ENCODE data around the gene UROC1. TPM values are rescaled to one million over a fixed set of nuclear protein-coding genes. Genes with fewer than 3 reads are reported as not detected.

Gene UROC1
- total RNA-seq, 1 experiment from 2014 or later: not detected

DNA sequence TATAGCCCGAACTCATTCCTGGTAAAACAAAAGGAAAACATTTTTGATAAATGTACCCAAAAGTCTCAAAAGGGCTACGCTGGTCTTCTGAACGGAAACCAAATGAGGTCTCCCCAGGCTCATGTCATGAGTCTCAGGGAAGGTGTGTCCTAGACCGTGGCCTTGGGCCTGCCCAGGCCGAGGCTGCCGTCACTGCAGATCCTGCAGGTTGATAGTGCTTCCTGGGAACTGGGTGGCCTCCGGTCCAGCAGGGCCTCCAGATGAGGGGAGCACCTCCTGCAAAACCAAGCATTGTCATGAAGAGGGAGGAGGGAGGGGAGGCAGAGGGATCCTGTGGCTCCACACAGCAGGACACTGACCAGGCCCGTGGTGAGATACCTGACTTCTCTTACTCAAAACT, 79.4 kb downstream of the UROC1 start:
- no peak for DNase-seq (ENCODE audit: unreplicated experiment)
- no TSS peak for BruUV-seq (replicated peaks)
- H3K27ac Mint-ChIP-seq (ENCODE audit: low read depth, unreplicated experiment): no peak overlapping the region
- H3K4me1 Mint-ChIP-seq (ENCODE audit: insufficient read depth, unreplicated experiment): peaks cover 4% of the 10 kb centered on the region
- ChIA-PET POLR2A (no interaction called here), CTCF (no interaction called here)
- H3K9me3 Mint-ChIP-seq (ENCODE audit: unreplicated experiment): no peaks in the 10 kb centered on the region
- TF ChIP-seq, protein P1, sequence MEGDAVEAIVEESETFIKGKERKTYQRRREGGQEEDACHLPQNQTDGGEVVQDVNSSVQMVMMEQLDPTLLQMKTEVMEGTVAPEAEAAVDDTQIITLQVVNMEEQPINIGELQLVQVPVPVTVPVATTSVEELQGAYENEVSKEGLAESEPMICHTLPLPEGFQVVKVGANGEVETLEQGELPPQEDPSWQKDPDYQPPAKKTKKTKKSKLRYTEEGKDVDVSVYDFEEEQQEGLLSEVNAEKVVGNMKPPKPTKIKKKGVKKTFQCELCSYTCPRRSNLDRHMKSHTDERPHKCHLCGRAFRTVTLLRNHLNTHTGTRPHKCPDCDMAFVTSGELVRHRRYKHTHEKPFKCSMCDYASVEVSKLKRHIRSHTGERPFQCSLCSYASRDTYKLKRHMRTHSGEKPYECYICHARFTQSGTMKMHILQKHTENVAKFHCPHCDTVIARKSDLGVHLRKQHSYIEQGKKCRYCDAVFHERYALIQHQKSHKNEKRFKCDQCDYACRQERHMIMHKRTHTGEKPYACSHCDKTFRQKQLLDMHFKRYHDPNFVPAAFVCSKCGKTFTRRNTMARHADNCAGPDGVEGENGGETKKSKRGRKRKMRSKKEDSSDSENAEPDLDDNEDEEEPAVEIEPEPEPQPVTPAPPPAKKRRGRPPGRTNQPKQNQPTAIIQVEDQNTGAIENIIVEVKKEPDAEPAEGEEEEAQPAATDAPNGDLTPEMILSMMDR (IDR thresholded peaks at IDR 0.05; ENCODE audit: unreplicated experiment): no peak
- H3K36me3 Mint-ChIP-seq (ENCODE audit: insufficient read depth, unreplicated experiment): peaks cover 32% of the 10 kb centered on the region
- H3K27me3 Mint-ChIP-seq (ENCODE audit: insufficient read depth, unreplicated experiment): no peaks in the 10 kb centered on the region
- intact Hi-C loops (cut with micrococcal nuclease): no loop called here
- no peak overlapping the region for H3K4me3 Mint-ChIP-seq (ENCODE audit: unreplicated experiment)

DNA sequence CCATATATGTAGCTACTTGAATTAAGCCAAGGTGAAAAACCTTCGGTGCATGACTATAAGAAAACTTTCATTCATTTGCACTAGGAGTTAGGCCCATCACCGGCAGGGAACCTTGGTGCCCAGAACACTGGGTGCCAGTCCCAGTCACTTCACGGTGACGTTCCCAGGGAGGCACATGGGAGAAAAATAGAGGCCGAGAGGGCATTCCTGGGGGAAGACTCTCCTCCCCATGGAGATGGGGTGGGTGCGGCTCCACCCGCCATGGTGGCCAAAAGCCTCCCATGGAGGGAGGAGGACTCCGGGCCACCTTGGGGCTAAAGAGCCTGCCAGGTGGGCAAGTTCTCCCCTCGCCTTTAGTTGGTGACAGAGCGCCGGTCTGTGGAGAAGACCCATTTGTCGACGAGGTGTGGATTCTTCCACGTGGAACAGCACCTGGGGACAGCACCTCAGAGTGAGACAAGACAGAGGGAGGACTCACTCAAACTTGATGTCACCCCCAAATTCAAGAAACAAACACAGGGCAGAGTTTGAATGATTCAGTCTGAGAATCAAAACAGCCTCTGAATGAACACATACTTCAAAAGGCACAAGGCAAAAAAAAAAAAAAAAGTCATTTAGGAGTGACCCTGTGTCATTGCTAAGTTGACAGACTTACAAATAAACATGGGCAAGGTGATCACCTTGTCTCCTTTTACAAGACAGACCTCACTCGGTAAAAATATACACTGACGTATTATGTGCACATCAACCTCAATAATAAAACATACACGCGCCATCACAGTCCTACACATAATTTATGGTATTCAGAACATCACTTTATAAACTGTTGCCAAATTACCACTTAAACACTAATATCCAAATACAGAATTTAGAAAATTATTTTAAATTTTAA, 80.5 kb downstream of the UROC1 start:
- no peaks in the 10 kb centered on the region for H3K9me3 Mint-ChIP-seq (ENCODE audit: unreplicated experiment)
- TF ChIP-seq, protein P1 (IDR thresholded peaks at IDR 0.05; ENCODE audit: unreplicated experiment): no peak
- intact Hi-C loops (cut with micrococcal nuclease): no loop called here
- no peak overlapping the region for H3K27ac Mint-ChIP-seq (ENCODE audit: low read depth, unreplicated experiment)
- POLR2A ChIA-PET: no interaction called here
- H3K4me3 Mint-ChIP-seq (ENCODE audit: unreplicated experiment): no peak overlapping the region
- peaks cover 5% of the 10 kb centered on the region for H3K4me1 Mint-ChIP-seq (ENCODE audit: insufficient read depth, unreplicated experiment)
- H3K36me3 Mint-ChIP-seq (ENCODE audit: insufficient read depth, unreplicated experiment): peaks cover 26% of the 10 kb centered on the region
- CTCF ChIA-PET: no interaction called here
- DNase-seq (ENCODE audit: unreplicated experiment): no peak
- no peaks in the 10 kb centered on the region for H3K27me3 Mint-ChIP-seq (ENCODE audit: insufficient read depth, unreplicated experiment)
- BruUV-seq (replicated peaks): no TSS peak

DNA sequence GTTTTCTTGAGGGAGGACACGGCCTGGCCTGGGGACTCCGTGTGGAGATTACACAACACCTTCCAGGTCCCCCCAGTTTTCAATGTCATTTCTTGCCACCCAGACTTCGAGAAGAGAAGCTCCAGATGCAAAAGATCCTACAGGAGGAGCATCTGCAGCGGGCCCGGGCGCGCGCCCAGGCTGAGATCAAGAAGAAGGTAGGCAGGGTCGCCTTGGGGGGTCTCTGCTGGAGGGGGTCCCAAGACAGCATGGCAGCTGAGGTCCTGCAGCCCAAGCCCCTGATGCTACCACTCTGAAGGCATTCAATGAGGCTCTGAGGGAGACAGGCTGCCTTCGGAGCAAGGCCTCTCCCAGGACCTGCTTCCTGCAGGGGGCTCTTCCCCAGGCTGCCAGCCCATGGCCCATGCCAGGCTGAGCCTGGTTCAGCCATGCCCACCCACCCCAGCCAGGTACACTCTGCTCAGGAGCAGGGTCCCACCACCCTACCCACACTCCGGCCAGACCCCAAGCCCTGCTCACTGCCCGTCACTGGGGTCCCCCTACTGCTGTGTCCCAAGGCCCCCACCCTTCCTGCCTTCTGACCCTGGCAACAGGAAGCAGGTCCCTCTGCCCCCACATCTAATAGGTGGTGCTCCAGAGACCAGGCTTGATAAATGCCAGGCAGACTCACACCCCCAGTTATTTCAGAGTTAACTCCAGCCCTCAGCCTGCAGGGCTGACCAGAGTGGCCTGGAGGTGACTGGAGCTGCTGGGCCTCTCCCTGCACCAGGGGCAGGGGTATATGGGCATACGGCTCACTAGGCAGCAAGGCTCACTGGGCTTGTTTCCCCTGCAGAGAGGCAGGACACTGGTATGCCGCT, 81.9 kb downstream of the UROC1 start:
- Mint-ChIP-seq H3K27me3 (ENCODE audit: insufficient read depth, unreplicated experiment) (no peaks in the 10 kb centered on the region), H3K36me3 (ENCODE audit: insufficient read depth, unreplicated experiment) (peaks cover 16% of the 10 kb centered on the region), H3K9me3 (ENCODE audit: unreplicated experiment) (no peaks in the 10 kb centered on the region), H3K27ac (ENCODE audit: low read depth, unreplicated experiment) (no peak overlapping the region), H3K4me1 (ENCODE audit: insufficient read depth, unreplicated experiment) (peaks cover 5% of the 10 kb centered on the region), H3K4me3 (ENCODE audit: unreplicated experiment) (no peak overlapping the region)
- TF ChIP-seq, protein P1 (IDR thresholded peaks at IDR 0.05; ENCODE audit: unreplicated experiment): no peak
- ChIA-PET POLR2A (no interaction called here), CTCF (no interaction called here)
- intact Hi-C loops (cut with micrococcal nuclease): no loop called here
- DNase-seq (ENCODE audit: unreplicated experiment): no peak
- BruUV-seq (replicated peaks): no TSS peak

DNA sequence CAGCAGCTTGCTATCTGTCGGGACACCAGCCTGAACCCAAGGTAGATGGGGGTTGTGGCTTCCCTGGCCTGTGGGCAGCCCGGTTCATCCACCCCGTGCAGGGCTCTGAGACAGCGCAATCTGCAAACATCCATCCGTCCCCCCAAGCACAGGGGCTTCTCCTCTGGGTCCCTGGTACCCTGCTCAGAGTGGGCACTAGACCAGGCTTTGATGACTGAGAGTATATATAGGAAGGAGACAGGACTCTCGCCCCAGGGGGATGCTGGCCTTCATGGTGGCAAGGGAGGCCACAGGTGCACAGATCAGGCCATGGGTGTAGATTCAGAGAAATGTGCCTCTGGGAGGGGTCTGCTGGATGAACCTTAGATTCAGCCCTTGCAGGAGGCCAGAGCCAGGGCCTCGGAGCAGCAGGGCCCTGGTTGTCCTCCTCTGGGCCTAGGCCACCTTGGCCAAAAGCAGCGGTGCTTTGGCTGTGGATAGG, 82.6 kb downstream of the UROC1 start:
- ChIA-PET POLR2A (interaction anchor here (2.3 kb wide), 1 partner anchor 13 kb away, joined by 4 read pairs; no protein-coding TSS in a partner anchor), CTCF (interaction anchor here (0.6 kb wide), 1 partner anchor 791 kb away, joined by 4 read pairs; no protein-coding TSS in a partner anchor)
- no peak for DNase-seq (ENCODE audit: unreplicated experiment)
- H3K36me3 Mint-ChIP-seq (ENCODE audit: insufficient read depth, unreplicated experiment): peaks cover 16% of the 10 kb centered on the region
- H3K27me3 Mint-ChIP-seq (ENCODE audit: insufficient read depth, unreplicated experiment): no peaks in the 10 kb centered on the region
- TF ChIP-seq, protein P1 (IDR thresholded peaks at IDR 0.05; ENCODE audit: unreplicated experiment): no peak
- H3K4me3 Mint-ChIP-seq (ENCODE audit: unreplicated experiment): no peak overlapping the region
- no peak overlapping the region for H3K27ac Mint-ChIP-seq (ENCODE audit: low read depth, unreplicated experiment)
- H3K4me1 Mint-ChIP-seq (ENCODE audit: insufficient read depth, unreplicated experiment): peaks cover 5% of the 10 kb centered on the region
- intact Hi-C loops (cut with micrococcal nuclease): no loop called here
- H3K9me3 Mint-ChIP-seq (ENCODE audit: unreplicated experiment): no peaks in the 10 kb centered on the region
- no TSS peak for BruUV-seq (replicated peaks)
